Lung microvascular endothelial cell (primary cell): Measurements from ENCODE around the gene PDZRN4. TPM values are rescaled to one million over a fixed set of nuclear protein-coding genes. Genes with fewer than 3 reads are reported as not detected.
"Not testable (repeated sequence)": the region's sequence is repeated elsewhere in the genome, so short reads cannot be mapped to it uniquely, and the experiment has no call there.

Source experiments
- DNase-seq, 2 donors: peaks; one replicate each; pipeline versions ENCODE4 v3.0.0 to v3.0.0-alpha.2; 2010; ENCODE audit warnings: low read depth in 2 of 2
- total RNA-seq: library from RNA; depleted of rRNA; stranded (reverse); fragments of >200 nt; gene quantifications from 2 replicates; pipeline ENCODE4 v1.2.1, GENCODE V29; 2014

Gene PDZRN4
- total RNA-seq, 1 donor from 2014 or later, result not detected

- DNase-seq, result not testable (repeated sequence)
Observed at GRCh38 chr12:41280341-41281095, 92.4 kb downstream of the PDZRN4 start.

DNA sequence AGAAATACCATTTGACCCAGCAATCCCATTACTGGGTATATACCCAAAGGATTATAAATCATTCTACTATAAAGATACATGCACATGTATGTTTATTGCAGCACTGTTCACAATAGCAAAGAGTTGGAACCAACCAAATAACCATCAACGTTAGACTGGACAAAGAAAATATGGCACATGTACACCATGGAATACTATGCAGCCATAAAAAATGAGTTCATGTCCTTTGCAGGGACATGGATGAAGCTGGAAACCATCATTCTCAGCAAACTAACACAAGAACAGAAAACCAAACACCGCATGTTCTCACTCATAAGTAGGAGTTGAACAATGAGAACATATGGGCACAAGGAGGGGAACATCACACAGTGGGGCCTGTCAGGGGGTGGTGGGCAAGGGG is 97.3 kb downstream of the PDZRN4 start:
- DNase-seq, result not testable (repeated sequence)

DNA sequence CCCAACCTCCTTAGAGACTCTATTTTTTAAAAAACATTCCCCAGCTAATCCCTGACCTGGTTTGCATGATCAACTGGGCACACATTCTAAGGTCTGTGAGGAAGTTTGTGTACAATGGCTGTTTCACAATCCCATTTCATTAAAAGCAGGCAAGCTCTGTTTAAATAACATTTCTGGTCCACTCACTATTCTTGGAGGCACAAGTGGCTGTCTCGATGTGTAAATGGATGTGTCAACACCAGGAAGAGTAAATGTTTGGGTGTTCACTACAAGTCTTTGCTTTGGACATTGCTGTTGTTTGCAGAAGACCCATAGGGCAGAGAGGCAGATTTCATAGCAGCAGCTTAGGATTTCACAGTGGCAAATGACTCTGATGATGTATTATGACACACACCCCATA is 98.3 kb downstream of the PDZRN4 start:
- no peak for DNase-seq

DNA sequence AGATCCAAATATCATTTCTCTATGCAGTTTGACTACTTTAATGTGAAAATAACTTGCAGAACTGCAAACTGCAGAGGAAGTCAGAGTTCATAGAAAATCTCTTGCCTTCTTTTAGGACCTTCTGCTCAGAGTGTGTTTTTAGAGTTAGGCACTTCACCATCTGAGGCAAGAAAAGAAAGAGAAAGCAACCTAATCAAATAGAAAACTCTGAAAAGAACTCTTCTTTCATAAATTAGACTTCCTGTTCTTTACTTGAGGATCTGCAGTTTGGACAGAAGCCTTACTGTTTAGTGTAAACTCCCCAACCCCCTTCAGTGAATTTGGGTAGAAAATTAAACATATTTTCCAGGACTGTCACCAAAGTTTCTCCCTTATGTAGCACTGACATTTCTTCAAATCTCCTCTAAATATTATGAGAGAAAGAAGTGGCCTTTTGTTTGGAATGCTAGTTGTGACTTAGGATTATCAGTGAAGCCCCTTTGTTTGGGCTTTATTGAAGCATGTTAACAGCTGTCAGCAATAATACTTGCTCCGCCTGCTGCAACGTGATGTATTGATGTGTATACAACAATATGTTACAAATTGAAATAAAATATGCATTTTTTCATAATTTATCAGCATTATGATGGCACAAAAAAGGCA is 99.5 kb downstream of the PDZRN4 start:
- no peak for DNase-seq

GRCh38 chr12:41288142-41288811 is 100.2 kb downstream of the PDZRN4 start:
- no peak for DNase-seq

DNA sequence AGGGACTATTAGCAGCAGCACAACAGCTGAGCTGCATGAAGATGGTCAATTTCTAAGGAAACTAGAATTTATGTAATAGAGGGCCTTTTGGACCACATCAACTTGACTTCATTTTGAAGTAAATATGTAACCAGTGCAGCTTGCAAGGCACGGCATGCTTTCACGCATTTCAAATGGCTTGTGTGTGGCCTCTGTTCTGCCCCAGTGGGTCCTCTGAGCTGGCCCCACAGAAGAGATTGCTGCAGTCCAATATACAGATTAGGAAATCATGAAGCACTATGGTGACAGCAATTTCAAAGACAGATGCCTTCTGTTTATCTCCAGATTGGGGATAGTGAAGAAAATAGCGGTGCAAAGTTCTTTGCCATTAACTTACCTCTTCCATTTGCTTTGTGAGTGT is 101.4 kb downstream of the PDZRN4 start:
- DNase-seq, result no peak

DNA sequence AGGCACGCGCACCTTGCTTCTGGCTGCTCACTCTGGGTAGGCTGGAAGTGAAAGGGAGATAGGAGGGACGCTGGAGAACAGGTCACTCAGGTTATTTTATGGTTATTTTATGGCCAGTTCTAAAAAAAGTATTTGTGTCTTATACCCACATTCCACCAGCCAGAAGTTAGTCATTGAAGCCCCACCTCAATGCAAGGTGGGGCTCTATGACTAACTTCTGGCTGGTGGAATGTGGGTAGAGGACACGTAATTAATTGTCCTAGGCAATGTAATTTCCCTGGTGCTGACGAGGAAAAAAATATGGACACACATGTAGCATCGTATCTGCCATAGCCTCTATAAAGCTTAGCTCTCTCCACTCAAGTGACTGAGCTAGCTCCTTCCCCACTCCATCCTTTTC is 104.9 kb downstream of the PDZRN4 start:
- DNase-seq, result no peak

DNA sequence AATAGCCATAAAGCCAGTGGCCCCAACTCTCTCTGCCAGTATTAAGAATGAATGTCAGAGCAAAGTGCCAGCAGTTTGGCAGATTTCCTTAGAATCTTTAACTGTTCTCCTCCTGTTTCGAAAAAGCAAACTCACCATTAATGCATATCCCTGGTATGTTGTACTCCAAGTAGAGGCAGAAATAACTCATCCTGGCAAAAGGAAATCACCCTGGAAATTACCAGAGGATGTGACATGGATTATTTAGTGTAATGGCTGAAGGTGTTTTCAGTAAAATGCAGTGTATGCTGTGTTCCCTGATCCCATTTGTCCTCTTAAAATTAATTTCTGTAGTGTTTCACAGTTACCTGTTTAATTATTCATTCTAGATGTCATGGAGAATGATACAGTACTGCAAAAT is 105.3 kb downstream of the PDZRN4 start:
- DNase-seq, result no peak

DNA sequence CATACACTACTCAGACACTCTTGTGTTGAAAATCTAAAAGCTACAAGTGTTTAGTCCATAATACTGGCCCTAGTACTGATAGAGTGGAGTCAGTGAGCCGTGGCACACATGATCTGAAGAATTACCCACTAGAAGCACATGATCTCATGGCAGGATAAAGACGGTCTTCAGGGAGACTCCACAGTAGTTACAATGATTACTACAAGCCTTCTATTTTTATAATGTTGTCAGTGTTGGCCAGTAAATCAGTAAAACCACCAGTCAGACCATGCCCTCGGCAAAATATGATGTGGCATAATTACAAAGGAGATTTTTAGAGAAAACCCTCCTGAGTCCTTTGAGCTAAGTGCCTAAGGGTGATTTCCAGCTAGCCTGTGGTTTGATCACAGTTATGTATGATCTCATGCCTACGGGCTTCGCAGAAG is 114.9 kb downstream of the PDZRN4 start:
- DNase-seq, result no peak

- DNase-seq, result no peak
Observed at GRCh38 chr12:41304526-41304925, 116.4 kb downstream of the PDZRN4 start.

DNA sequence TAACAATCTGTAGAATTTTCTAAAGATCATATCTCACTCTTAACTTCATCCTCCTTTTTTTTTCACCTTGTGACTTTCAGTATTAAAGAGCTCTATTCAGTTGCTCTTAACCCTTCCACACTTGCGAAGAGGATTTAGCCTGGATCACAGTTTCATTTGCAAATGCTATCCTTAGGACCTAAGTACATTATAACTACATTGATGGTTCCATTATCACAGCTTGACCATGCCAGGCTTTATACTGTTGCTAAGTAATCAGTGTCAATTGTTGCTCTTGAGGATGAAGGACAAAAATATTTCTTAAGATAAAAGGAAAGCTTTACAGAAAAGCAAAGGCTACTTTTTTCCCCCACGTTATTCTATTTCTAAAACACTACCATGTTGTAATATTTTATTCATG is 122.2 kb downstream of the PDZRN4 start:
- DNase-seq, result no peak

GRCh38 chr12:41311883-41312282 is 123.8 kb downstream of the PDZRN4 start:
- DNase-seq, result no peak

- DNase-seq, result not testable (repeated sequence)
Observed at GRCh38 chr12:41312451-41312850, 124.3 kb downstream of the PDZRN4 start.

GRCh38 chr12:41325336-41325735 is 137.2 kb downstream of the PDZRN4 start:
- no peak for DNase-seq

- no peak for DNase-seq
Observed at GRCh38 chr12:41327096-41327895, 139.2 kb downstream of the PDZRN4 start.

DNA sequence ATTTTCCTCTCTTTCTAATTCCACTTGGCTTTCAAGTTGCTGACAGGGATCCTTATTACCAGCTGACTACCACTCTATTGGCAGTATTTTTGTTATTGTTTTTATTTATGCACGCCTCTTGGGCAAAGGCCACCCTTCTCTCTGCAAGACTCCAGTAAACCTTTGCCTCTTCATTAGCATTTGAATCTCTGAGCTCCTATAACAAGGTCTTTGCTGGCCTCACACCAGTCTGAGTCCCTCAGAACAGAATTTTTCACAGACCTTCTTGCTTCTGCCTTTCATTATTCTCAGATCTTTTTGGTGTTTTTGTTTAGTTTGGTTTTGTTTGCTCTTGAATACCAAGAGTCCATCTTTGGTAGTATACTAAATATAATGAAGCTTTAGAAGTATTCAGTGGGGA is 145.9 kb downstream of the PDZRN4 start:
- no peak for DNase-seq

- DNase-seq, result no peak
Observed at GRCh38 chr12:41334390-41334789, 146.3 kb downstream of the PDZRN4 start.

DNA sequence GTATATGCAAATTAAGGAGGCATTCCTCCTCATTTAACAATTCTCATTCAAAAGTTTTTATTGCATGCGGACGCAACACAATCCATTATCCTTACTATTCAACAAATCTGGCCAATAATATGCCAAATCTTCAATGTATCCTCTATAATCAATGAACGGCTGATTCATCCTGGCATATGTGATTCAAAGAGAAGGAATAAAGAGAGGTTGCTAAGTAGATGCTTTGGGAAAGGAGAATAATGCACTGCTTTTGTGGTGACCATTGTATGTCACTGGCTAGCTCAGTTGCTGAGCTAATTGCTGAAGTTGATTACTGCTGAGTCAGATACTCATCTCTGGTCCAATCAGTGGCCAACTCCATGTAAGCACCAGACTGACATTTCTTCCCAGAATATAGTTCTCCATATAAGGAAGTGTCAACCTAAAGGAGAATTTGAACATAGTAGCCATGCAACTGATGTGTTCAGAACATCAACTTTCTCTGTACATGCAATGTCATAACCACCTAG is 148.0 kb downstream of the PDZRN4 start:
- no peak for DNase-seq

- no peak for DNase-seq
Observed at GRCh38 chr12:41339784-41340183, 151.7 kb downstream of the PDZRN4 start.

DNA sequence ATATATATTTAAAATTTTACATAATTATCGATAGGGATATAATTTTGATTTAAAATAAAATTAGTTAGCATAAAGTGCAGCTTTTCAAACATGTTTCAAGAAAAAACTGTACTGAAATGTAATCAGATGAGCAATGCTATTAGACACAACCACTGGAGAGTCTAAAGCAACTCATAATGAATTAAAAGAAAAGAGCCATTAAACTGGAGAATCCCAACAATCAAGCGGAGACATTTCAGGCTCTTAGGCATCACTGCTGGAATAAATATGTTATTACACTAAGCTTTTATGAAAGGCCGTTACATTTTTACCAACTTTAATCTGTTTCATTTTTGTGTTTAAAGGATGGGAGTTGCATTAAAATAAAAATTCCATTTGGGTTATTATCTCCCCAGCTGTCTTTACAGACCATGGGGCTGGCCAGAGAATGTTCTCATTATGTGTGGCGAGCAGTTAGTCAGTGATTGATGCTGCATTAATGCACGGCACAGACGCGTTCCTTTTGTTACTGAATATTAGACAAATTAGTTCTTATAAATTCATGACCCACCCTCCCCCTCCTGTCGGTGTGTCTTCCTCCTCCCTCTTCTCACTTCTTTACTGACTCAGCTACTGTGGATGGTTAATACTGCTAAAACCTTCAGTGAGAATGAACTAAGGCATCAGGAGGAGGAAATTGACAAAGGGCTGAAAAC is 156.8 kb downstream of the PDZRN4 start:
- DNase-seq, result no peak

DNA sequence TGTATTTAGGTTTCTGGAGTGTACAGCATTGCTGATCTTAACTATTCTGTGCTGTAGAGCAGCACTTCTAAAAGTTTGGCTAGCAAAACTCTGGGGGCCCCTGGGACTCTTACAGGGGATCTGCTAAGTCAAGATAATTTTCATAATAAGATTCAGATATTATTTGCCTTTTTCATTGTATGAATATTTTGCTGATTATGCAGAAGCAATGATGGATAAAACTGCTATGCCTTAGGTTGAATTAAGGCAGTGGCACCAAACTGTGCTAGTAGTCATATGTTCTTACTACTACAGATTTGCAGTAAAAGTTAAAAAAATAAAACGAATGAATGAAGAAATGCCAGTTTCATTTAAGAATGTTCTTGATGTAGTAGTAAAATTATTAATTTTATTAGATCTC is 160.1 kb downstream of the PDZRN4 start:
- no peak for DNase-seq
